Measurements from ENCODE around the gene SSH2.
"Not testable (repeated sequence)": the region's sequence is repeated elsewhere in the genome, so short reads cannot be mapped to it uniquely, and the experiment has no call there.

SSH2 gene

DNA sequence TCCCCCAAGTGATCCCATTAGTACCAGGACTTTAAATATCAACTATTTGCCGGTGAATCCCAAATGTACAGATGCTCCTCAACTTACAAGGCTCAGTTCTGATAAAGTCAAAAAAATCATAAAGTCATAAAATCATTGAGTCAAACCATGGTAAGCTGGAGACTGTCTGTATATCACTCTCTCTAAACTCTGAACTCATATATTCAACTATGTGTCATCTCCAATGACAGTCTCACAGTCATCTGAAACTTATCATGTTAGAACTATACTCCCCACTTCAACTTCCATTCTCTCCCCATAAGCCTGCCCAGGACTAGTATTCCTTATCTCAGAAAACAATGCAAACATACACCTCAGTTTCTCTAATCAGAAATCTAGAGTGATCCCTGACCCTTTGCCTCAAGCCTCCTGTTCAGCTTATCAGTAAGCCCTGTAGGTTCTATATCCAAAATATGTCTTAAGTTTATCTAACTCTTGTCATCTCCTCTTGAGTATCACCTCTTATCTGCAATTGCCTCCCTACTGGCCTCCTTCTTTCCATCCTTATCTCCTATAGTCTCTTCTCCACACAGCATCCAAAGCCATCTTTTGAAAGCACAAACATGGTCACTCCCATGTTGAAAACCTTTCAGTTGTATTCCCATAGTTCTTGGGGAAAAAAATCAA lies 55.0 kb downstream of the SSH2 start:
- Histone ChIP-seq H4K20me1 (ENCODE audit: insufficient read depth, low read length) (no peaks in the 10 kb centered on the region), H3K4me3 (ENCODE audit: low read length) (no peak overlapping the region), H2AFZ (ENCODE audit: low read length) (no peak overlapping the region), H3K27me3 (replicated peaks; ENCODE audit: insufficient read depth, low read length) (no peaks in the 10 kb centered on the region), H3F3A (ENCODE audit: insufficient read depth, low read length) (no peaks in the 10 kb centered on the region), H3K27ac (ENCODE audit: low read length) (no peak overlapping the region), H3K36me3 (replicated peaks; ENCODE audit: insufficient read depth, low read length) (no peaks in the 10 kb centered on the region), H3K9me3 (replicated peaks; ENCODE audit: insufficient read depth, low read length) (no peaks in the 10 kb centered on the region), H3K4me1 (ENCODE audit: low read length) (no peaks in the 10 kb centered on the region), H3K9ac (ENCODE audit: low read length) (no peak overlapping the region), H3K79me2 (ENCODE audit: low read length) (peaks cover 48% of the 10 kb centered on the region), H3K4me2 (ENCODE audit: low read depth, low read length) (no peak overlapping the region), H3K9me2 (replicated peaks; ENCODE audit: insufficient read depth, low read length) (no peaks in the 10 kb centered on the region)
- DNase-seq, result no peak
- TF ChIP-seq EZH2 (optimal IDR thresholded peaks at IDR 0.05; ENCODE audit: low read depth, low read length) (no peak), EZH2phosphoT487 (IDR thresholded peaks at IDR 0.05; ENCODE audit: low read length) (no peak)
- TF ChIP-seq, protein P1, sequence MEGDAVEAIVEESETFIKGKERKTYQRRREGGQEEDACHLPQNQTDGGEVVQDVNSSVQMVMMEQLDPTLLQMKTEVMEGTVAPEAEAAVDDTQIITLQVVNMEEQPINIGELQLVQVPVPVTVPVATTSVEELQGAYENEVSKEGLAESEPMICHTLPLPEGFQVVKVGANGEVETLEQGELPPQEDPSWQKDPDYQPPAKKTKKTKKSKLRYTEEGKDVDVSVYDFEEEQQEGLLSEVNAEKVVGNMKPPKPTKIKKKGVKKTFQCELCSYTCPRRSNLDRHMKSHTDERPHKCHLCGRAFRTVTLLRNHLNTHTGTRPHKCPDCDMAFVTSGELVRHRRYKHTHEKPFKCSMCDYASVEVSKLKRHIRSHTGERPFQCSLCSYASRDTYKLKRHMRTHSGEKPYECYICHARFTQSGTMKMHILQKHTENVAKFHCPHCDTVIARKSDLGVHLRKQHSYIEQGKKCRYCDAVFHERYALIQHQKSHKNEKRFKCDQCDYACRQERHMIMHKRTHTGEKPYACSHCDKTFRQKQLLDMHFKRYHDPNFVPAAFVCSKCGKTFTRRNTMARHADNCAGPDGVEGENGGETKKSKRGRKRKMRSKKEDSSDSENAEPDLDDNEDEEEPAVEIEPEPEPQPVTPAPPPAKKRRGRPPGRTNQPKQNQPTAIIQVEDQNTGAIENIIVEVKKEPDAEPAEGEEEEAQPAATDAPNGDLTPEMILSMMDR (IDR thresholded peaks at IDR 0.05; ENCODE audit: low read length), result no peak

DNA sequence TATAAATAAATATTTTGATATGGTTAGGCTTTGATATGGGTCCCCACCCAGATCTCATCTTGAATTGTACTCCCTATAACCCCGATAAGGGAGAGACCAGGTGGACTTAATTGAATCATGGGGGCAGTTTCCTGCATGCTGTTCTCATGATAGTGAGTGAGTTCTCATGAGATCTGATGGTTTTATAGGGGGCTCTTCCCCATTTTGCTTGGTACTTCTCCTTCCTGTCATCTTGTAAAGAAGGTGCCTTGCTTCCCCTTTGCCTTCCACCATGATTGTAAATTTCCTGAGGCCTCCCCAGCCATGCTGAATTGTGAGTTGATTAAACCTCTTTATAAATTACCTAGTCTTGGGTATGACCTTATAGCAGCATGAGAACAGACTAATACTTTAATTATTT lies 55.7 kb downstream of the SSH2 start:
- not testable (repeated sequence) for H3K36me3 ChIP-seq (replicated peaks; ENCODE audit: insufficient read depth, low read length); H3K4me1 ChIP-seq (ENCODE audit: low read length); H2AFZ ChIP-seq (ENCODE audit: low read length); H3K27ac ChIP-seq (ENCODE audit: low read length); H3K4me3 ChIP-seq (ENCODE audit: low read length); H3K9me2 ChIP-seq (replicated peaks; ENCODE audit: insufficient read depth, low read length); H3K4me2 ChIP-seq (ENCODE audit: low read depth, low read length); H3F3A ChIP-seq (ENCODE audit: insufficient read depth, low read length); H3K9me3 ChIP-seq (replicated peaks; ENCODE audit: insufficient read depth, low read length); H3K27me3 ChIP-seq (replicated peaks; ENCODE audit: insufficient read depth, low read length); DNase-seq; H4K20me1 ChIP-seq (ENCODE audit: insufficient read depth, low read length); H3K9ac ChIP-seq (ENCODE audit: low read length)
- H3K79me2 ChIP-seq (ENCODE audit: low read length), result peaks cover 45% of the 10 kb centered on the region

DNA sequence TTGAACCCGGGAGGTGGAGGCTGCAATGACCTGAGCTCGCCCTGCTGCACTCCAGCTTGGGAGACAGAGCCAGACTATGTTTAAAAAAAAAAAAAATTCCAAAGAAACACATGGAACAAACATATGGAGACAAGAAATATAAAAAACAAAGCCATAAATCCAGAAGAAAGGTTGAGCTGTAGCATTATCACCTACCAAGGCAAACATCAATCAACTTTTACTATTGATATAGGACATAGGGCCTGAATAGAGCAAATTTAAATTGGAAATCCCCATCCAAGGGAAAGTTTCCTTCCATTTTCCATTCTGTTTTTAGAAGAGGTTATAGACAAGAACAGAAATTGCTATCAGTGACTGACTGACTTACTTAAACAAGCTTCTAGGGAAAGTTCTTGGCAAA lies 56.6 kb downstream of the SSH2 start:
- Histone ChIP-seq H3K4me3 (ENCODE audit: low read length) (no peak overlapping the region), H4K20me1 (ENCODE audit: insufficient read depth, low read length) (no peaks in the 10 kb centered on the region), H3K9me3 (replicated peaks; ENCODE audit: insufficient read depth, low read length) (no peaks in the 10 kb centered on the region), H2AFZ (ENCODE audit: low read length) (no peak overlapping the region), H3K4me2 (ENCODE audit: low read depth, low read length) (no peak overlapping the region), H3K9ac (ENCODE audit: low read length) (no peak overlapping the region), H3F3A (ENCODE audit: insufficient read depth, low read length) (no peaks in the 10 kb centered on the region), H3K79me2 (ENCODE audit: low read length) (peaks cover 40% of the 10 kb centered on the region), H3K36me3 (replicated peaks; ENCODE audit: insufficient read depth, low read length) (no peaks in the 10 kb centered on the region), H3K9me2 (replicated peaks; ENCODE audit: insufficient read depth, low read length) (no peaks in the 10 kb centered on the region), H3K4me1 (ENCODE audit: low read length) (no peaks in the 10 kb centered on the region), H3K27me3 (replicated peaks; ENCODE audit: insufficient read depth, low read length) (no peaks in the 10 kb centered on the region), H3K27ac (ENCODE audit: low read length) (no peak overlapping the region)
- no peak for DNase-seq
- no peak for TF ChIP-seq EZH2phosphoT487 (IDR thresholded peaks at IDR 0.05; ENCODE audit: low read length)
- TF ChIP-seq, protein P1 (IDR thresholded peaks at IDR 0.05; ENCODE audit: low read length), result no peak
- no peak for TF ChIP-seq EZH2 (optimal IDR thresholded peaks at IDR 0.05; ENCODE audit: low read depth, low read length)

DNA sequence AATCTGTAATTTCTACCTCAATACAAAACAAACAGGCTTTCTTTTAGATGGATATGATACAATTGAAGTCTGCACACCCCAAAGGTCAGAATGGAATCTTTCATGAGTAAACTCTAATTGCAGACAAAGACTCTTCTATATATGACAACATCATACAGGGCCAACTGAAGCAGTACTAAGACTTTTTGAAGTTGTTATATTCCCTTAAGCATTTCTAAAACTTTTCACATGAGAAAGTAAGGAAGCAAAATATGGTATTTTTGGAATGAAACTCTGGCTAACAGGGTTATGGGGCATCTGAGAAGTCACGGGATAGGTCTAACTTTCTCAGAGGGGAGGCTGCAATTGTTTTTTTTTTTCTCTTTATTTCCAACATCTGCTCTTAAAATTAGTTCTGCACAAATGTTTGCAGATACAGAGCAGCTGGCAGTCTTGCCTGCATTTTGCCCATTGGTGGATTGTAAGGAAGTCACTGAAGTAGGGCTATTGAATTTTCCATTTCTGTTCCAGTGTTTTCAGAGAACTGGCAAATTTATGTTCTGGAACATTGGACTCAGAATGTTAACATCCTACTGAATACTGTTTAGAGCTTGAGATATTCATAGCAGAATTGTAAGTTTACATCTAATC lies 59.1 kb downstream of the SSH2 start:
- no peak for DNase-seq
- H4K20me1 ChIP-seq (ENCODE audit: insufficient read depth, low read length), result no peaks in the 10 kb centered on the region
- no peak overlapping the region for H3K4me3 ChIP-seq (ENCODE audit: low read length)
- TF ChIP-seq, protein P1 (IDR thresholded peaks at IDR 0.05; ENCODE audit: low read length), result no peak
- H2AFZ ChIP-seq (ENCODE audit: low read length), result no peak overlapping the region
- peaks cover 37% of the 10 kb centered on the region for H3K79me2 ChIP-seq (ENCODE audit: low read length)
- no peaks in the 10 kb centered on the region for H3K27me3 ChIP-seq (replicated peaks; ENCODE audit: insufficient read depth, low read length)
- H3K9me3 ChIP-seq (replicated peaks; ENCODE audit: insufficient read depth, low read length), result no peaks in the 10 kb centered on the region
- no peaks in the 10 kb centered on the region for H3K4me1 ChIP-seq (ENCODE audit: low read length)
- H3K36me3 ChIP-seq (replicated peaks; ENCODE audit: insufficient read depth, low read length), result no peaks in the 10 kb centered on the region
- H3K9me2 ChIP-seq (replicated peaks; ENCODE audit: insufficient read depth, low read length), result no peaks in the 10 kb centered on the region
- no peak overlapping the region for H3K9ac ChIP-seq (ENCODE audit: low read length)
- no peak overlapping the region for H3K27ac ChIP-seq (ENCODE audit: low read length)
- H3K4me2 ChIP-seq (ENCODE audit: low read depth, low read length), result no peak overlapping the region
- H3F3A ChIP-seq (ENCODE audit: insufficient read depth, low read length), result no peaks in the 10 kb centered on the region
